SU-DHL-6 (cell line): Measurements from ENCODE around the gene EPB41.

Experiments
- H2AFZ ChIP-seq: fragments of 200-600 bp; sonication (generic); 2 replicates; pipeline ENCODE4 v1.6.1; 2014; ENCODE audit warnings: low read depth, mild to moderate bottlenecking, moderate library complexity, mixed read lengths, antibody characterized with exemption, low read length; ENCODE audit not compliant: severe bottlenecking
- H3F3A ChIP-seq: fragments of 200-600 bp; shearing (Covaris generic); 2 replicates; pipeline ENCODE4 v1.6.0; 2016; ENCODE audit warnings: antibody characterized with exemption, mild to moderate bottlenecking; ENCODE audit not compliant: insufficient read depth
- H3K27ac ChIP-seq: fragments of 200-600 bp; sonication (generic); 2 replicates; pipeline ENCODE4 v1.5.1; 2016; ENCODE audit warnings: low read depth, mild to moderate bottlenecking, low read length, moderate library complexity, mixed read lengths
- H3K27me3 ChIP-seq: fragments of 200-600 bp; sonication (generic), shearing (Covaris generic); 2 replicates; pipeline ENCODE4 v1.6.0; 2014; ENCODE audit warnings: mild to moderate bottlenecking, low read length
- H3K36me3 ChIP-seq: fragments of 200-600 bp; sonication (generic); 2 replicates; pipeline ENCODE4 v1.6.1; 2014; ENCODE audit warnings: mild to moderate bottlenecking, low read length, mixed read lengths
- H3K4me2 ChIP-seq: fragments of 300-600, 200-600 bp; shearing (Covaris generic), sonication (generic); 2 replicates; pipeline ENCODE4 v1.6.0; 2014; ENCODE audit warnings: low read length, low read depth, mild to moderate bottlenecking; ENCODE audit not compliant: poor library complexity, severe bottlenecking
- H3K4me3 ChIP-seq: fragments of 200-600 bp; sonication (generic); 2 replicates; pipeline ENCODE4 v1.5.1; 2014; ENCODE audit warnings: antibody characterized with exemption, low read length, mild to moderate bottlenecking, mixed read lengths; ENCODE audit not compliant: insufficient read depth, poor library complexity, severe bottlenecking
- H3K79me2 ChIP-seq: fragments of 200-600 bp; sonication (generic); 2 replicates; pipeline ENCODE4 v1.6.1; 2014; ENCODE audit warnings: mild to moderate bottlenecking, low read length, moderate library complexity; ENCODE audit not compliant: insufficient read depth
- H3K9ac ChIP-seq: fragments of 200-600 bp; sonication (generic); 2 replicates; pipeline ENCODE4 v1.7.0; 2014; ENCODE audit warnings: mild to moderate bottlenecking, low read length
- H3K9me2 ChIP-seq: fragments of 200-600 bp; sonication (generic); replicated peaks from 2 replicates; pipeline ENCODE4 v1.6.1; 2014; ENCODE audit warnings: low read length; ENCODE audit not compliant: insufficient read depth
- H3K9me3 ChIP-seq: fragments of 200-600 bp; sonication (generic); 2 replicates; pipeline ENCODE4 v1.6.1; 2014; ENCODE audit warnings: low read length, mixed read lengths; ENCODE audit not compliant: insufficient read depth
- H4K20me1 ChIP-seq: fragments of 200-600 bp; sonication (generic); 2 replicates; pipeline ENCODE4 v1.6.1; 2014; ENCODE audit warnings: low read depth, mild to moderate bottlenecking, antibody characterized with exemption, low read length, moderate library complexity, mixed read lengths
- EZH2phosphoT487 ChIP-seq: fragments of 200-600 bp; sonication (generic), shearing (Covaris generic); conservative IDR thresholded peaks from 2 replicates; pipeline ENCODE4 v1.6.1; 2018; ENCODE audit warnings: mild to moderate bottlenecking, antibody characterized with exemption, low read length, moderate library complexity, mixed read lengths
- TF ChIP-seq, protein P1 (sequence below): fragments of 200-600 bp; sonication (generic); IDR thresholded peaks from one replicate; pipeline ENCODE4 v1.5.1; 2017; ENCODE audit warnings: antibody characterized with exemption, mild to moderate bottlenecking, low read length, moderate library complexity; ENCODE audit not compliant: insufficient read depth, poor library complexity, severe bottlenecking

EPB41 gene

GRCh38 chr1:29052941-29053340 lies 138.6 kb downstream of the EPB41 start:
- TF ChIP-seq EZH2phosphoT487, result no peak
- TF ChIP-seq, protein P1, sequence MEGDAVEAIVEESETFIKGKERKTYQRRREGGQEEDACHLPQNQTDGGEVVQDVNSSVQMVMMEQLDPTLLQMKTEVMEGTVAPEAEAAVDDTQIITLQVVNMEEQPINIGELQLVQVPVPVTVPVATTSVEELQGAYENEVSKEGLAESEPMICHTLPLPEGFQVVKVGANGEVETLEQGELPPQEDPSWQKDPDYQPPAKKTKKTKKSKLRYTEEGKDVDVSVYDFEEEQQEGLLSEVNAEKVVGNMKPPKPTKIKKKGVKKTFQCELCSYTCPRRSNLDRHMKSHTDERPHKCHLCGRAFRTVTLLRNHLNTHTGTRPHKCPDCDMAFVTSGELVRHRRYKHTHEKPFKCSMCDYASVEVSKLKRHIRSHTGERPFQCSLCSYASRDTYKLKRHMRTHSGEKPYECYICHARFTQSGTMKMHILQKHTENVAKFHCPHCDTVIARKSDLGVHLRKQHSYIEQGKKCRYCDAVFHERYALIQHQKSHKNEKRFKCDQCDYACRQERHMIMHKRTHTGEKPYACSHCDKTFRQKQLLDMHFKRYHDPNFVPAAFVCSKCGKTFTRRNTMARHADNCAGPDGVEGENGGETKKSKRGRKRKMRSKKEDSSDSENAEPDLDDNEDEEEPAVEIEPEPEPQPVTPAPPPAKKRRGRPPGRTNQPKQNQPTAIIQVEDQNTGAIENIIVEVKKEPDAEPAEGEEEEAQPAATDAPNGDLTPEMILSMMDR, result no peak
- Histone ChIP-seq H3K9ac (no peak overlapping the region), H4K20me1 (no peaks in the 10 kb centered on the region), H3F3A (no peaks in the 10 kb centered on the region; the same call in 1 of the 2 replicates), H3K4me2 (no peak overlapping the region), H3K4me3 (no peak overlapping the region), H3K9me2 (no peaks in the 10 kb centered on the region), H3K27ac (no peak overlapping the region), H3K27me3 (no peaks in the 10 kb centered on the region), H3K36me3 (peaks cover 12% of the 10 kb centered on the region; the same call in 1 of the 2 replicates), H2AFZ (no peak overlapping the region), H3K79me2 (no peaks in the 10 kb centered on the region), H3K9me3 (no peaks in the 10 kb centered on the region)

- Histone ChIP-seq H3K79me2 (no peaks in the 10 kb centered on the region), H3K4me3 (no peak overlapping the region), H3K27ac (no peak overlapping the region), H3K9me2 (no peaks in the 10 kb centered on the region), H4K20me1 (no peaks in the 10 kb centered on the region), H3K36me3 (peaks cover 13% of the 10 kb centered on the region; the same call in 1 of the 2 replicates), H3K4me2 (no peak overlapping the region), H3K27me3 (no peaks in the 10 kb centered on the region), H2AFZ (no peak overlapping the region), H3F3A (no peaks in the 10 kb centered on the region; the same call in 1 of the 2 replicates), H3K9ac (no peak overlapping the region), H3K9me3 (no peaks in the 10 kb centered on the region)
- no peak for TF ChIP-seq EZH2phosphoT487
- TF ChIP-seq, protein P1, result no peak
Observed at GRCh38 chr1:29055160-29055559, 140.8 kb downstream of the EPB41 start.

GRCh38 chr1:29056256-29056655 lies 141.9 kb downstream of the EPB41 start:
- H4K20me1 ChIP-seq, result no peaks in the 10 kb centered on the region
- H3F3A ChIP-seq, result no peaks in the 10 kb centered on the region; the same call in 1 of the 2 replicates
- TF ChIP-seq EZH2phosphoT487, result no peak
- TF ChIP-seq, protein P1, result no peak
- peaks cover 13% of the 10 kb centered on the region; the same call in 1 of the 2 replicates for H3K36me3 ChIP-seq
- H3K9ac ChIP-seq, result no peak overlapping the region
- no peaks in the 10 kb centered on the region for H3K9me3 ChIP-seq
- H3K79me2 ChIP-seq, result no peaks in the 10 kb centered on the region
- no peak overlapping the region for H2AFZ ChIP-seq
- no peaks in the 10 kb centered on the region for H3K27me3 ChIP-seq
- no peak overlapping the region for H3K27ac ChIP-seq
- no peak overlapping the region for H3K4me2 ChIP-seq
- no peak overlapping the region for H3K4me3 ChIP-seq
- H3K9me2 ChIP-seq, result no peaks in the 10 kb centered on the region
